Activated CD8-positive, alpha-beta memory T cell treated with anti-CD3 and anti-CD28 coated beads, Interleukin-2, amount 50 U/mL, for 48 hours (primary cell): ENCODE results near the gene JARID2.
"Not testable (repeated sequence)": the region's sequence is repeated elsewhere in the genome, so short reads cannot be mapped to it uniquely, and the experiment has no call there.

Source experiments
- DNase-seq: peaks from one replicate; pipeline ENCODE4 v3.0.0-alpha.2; 2020

Gene JARID2

DNA sequence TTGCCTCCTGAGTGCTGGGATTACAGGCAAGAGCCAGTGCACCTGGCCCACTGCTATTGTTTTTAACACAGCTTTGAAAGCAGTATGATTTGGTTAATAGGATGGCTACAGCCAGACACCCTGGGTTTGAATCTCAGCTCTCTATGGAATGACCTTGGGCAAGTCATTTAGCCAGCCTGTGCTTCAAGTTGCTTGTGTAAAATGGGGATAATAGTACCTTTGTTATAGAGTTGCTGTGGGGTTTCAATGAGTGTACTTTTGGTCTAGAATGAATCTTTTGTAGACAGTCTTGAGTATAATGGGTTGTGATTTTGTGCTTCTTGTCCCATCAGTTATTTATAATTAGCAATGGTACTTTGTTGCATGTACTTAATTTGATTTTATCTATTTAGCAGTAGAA lies 70.9 kb downstream of the JARID2 start:
- no peak for DNase-seq

DNA sequence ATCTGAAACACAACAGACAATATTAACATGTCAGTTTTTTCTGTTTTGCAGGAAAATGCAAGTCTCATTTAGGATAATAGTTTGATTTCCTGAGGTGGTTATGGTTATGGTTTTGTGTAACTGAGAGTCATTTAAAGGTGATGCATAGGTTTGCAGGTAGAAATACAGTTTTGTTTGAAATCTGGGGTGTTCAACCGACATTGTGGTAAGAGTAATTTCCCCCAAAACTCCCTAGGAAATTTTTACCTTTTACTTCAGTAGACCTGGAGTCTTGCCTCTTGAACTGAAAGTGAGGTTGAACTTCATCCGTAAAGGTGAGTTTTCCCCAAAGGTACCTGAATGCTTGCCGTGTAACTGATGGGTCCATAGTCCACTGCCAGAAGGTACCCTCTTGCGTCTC lies 71.4 kb downstream of the JARID2 start:
- DNase-seq: no peak

DNA sequence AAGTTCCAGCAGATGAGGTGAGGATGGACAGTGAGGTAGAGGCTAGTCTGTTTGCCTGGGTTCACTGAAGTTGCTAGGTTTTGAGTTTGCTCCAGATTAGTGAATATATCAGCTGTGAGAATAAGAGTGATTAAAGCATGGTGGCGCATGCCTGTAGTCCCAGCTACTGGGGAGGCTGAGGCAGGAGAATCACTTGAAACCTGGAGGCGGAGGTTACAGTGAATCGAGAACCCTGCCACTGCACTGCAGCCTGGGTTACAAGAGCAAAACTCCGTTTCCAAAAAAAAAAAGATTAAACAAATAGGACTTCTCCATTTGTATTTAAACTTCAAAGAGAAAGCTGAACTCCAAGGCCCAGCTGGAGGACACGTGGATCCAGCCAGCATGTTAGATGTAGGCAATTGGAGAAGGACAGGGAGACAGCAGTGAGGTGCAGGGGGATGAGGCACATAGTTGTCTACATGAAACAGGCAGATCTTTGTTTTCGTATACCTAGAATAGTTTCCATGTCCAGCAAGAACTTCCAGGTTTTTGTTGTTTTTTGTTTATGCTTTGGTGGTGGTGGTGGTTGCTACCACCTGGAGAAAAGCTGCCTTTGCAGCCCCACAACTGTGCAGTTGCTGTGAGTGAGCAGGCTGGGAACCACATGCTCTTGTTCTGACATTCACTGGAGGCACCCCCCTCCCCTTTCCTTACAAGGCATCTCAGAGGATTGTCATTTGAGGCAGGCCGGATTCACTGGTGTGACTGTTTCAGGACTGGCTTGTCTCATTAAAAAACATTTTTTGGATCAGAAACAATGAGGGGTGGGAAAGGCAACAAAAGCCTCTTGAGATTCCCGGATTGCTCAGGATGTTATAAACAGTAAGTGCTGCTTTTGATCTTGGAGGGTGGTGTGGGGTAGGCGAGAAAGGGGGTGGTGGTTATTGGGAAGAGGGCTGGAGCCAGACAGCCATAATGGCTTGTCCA lies 72.3 kb downstream of the JARID2 start:
- no peak for DNase-seq

DNA sequence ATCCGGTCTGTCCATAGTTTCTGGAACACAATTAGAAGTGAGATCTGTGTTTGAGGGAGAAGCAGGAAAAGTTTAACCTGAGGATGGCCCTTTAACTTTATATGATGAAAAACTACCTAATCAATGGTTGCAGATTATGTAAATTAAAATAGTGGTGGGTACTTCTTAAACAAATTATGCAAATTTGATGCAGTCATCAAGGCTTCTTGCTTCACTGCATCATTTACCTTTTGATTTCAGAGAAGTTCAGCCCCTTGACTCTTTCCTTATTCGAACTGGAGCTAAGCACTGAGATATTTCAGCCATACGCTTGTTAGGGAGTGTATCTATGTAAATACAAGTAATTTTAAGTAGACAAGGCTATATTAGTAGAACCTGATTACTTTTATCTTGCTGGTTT lies 73.8 kb downstream of the JARID2 start:
- DNase-seq: no peak

GRCh38 chr6:15320693-15321092 lies 74.8 kb downstream of the JARID2 start:
- DNase-seq: no peak

DNA sequence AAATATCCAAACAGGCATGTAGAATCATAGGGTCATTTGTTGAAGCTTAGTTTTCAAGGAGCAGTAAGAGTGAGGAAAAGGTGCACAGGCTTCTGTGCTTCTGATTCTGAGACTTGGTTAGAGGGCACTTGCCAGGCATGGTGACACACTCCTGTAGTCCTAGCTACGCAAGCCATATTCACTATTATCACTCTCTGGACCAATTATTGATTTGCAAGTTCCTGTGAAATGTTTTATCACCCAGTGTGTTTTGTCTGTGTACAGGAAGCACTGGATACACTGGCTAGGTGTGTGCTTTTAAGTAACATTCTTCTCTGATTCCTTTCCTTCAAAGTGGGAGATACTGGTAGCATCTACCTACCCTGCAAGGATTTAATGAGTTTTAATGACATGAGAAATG lies 76.3 kb downstream of the JARID2 start:
- no peak for DNase-seq

DNA sequence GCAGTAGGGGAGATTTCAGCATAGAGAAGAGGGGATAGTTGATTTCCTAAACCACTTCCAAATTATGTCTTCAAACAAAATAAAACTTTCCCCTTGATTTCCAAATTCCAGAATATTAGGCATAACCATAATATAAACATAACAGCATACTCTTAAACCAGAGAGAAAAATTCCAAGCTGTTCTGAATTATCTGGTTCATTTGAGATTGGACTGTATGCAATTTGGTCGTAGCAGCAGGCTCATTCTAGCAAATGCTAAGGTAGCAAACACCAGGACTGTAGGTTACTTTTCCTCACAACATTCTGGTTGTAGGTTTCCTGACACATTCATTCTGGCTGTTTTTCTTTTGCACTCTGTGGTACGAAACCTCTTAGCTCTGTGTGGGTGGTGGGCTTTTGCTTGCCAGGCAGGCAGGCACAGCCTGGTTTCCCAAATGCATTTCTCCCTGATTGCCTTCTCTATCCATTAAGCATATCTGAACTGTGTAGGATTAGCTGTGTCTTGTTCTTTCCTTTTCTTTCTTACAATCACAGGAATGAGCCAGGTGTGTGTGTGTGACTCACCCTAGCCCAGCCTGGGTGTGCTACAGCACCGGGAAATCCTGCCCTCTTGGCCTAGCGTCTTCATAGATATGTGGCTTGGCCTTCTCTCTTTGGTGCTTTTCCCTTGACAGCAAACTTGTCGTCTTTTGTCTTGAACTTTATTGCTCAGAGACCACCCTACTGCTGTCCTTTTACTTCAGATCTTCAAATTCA lies 77.1 kb downstream of the JARID2 start:
- no peak for DNase-seq

- not testable (repeated sequence) for DNase-seq
Measured at GRCh38 chr6:15323611-15324010, 77.7 kb downstream of the JARID2 start.

GRCh38 chr6:15324427-15324985 lies 78.6 kb downstream of the JARID2 start:
- DNase-seq: no peak

DNA sequence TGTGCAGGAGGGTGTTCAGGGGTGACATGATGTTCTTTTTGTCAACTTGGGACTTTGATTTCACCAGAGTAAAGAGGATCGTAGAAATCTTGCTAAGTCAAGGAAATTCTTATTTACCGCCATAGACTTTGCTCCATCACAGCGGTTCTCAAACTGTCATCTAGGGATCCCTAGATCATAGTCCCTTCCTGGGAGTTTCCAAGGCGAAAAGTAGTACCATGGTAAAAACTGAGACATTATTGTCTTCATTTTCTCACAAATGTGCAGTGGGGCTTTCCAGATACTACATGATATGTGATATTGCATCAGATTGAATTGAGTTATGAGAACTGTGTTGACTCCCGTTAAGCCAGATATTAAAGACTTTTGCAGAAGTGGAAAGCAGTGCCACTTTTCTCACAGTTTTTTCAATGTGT lies 79.7 kb downstream of the JARID2 start:
- no peak for DNase-seq

GRCh38 chr6:15326067-15326614 lies 80.3 kb downstream of the JARID2 start:
- no peak for DNase-seq

DNA sequence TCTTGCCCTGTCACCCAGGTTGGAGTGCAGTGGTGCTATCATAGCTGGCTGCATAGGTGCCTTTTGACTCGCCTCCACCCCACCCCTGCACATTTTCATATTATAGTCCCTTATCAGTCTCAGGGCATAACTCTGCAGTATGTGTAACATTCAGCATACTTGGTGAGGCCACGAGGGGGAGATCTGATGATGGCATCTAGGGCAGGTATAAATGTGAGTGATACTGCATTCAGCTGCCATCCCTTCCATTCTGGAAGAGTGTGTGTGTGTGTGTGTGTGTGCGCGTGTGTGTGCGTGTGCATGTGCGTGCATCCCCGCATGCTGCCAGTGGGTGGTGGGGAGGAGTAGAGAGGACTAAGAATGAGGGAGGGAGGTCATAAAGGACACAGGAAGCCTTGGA lies 81.4 kb downstream of the JARID2 start:
- no peak for DNase-seq

- DNase-seq: no peak
Measured at GRCh38 chr6:15329197-15329671, 83.4 kb downstream of the JARID2 start.

GRCh38 chr6:15330174-15330944 lies 84.5 kb downstream of the JARID2 start:
- no peak for DNase-seq

- DNase-seq: no peak
Measured at GRCh38 chr6:15331143-15331542, 85.3 kb downstream of the JARID2 start.

GRCh38 chr6:15331629-15332251 lies 85.9 kb downstream of the JARID2 start:
- DNase-seq: no peak

DNA sequence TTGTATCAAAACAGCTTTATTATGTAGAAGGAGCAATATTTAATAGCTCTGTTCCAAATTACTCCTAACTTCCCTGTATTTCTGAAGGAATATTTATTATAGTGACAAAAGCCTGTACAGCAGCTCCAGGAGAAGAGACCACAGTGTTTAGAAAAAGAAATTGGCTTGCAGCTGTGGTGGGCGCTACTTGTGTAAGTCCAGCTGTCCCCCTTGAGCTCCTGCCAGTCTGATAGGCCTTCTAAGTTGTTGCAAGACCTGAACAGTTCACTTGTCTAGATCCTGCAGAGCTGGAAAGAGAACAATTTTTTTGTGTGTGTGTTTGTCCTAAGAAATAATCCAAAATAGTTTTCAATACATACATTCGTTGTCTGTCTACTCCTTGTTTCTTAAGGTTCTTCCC lies 86.6 kb downstream of the JARID2 start:
- DNase-seq: no peak

GRCh38 chr6:15335385-15335784 lies 89.5 kb downstream of the JARID2 start:
- no peak for DNase-seq

DNA sequence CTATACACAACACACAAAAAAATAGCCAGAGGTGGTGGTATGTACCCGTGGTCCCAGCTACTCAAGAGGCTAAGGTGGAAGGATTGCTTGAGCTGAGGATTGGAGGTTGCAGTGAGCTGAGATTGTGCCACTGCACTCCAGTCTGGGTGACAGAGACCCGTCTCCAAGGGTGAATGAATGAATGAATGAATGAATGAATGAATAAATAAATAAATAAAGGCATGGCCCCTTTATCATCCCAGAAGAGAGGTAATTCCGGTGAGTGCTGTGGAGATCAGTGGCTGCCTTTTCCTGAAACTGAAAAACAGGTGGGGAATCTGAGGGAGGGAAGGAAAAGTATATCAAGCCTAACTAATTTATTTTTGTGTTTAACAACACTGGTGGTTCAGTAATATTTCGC lies 90.0 kb downstream of the JARID2 start:
- no peak for DNase-seq

DNA sequence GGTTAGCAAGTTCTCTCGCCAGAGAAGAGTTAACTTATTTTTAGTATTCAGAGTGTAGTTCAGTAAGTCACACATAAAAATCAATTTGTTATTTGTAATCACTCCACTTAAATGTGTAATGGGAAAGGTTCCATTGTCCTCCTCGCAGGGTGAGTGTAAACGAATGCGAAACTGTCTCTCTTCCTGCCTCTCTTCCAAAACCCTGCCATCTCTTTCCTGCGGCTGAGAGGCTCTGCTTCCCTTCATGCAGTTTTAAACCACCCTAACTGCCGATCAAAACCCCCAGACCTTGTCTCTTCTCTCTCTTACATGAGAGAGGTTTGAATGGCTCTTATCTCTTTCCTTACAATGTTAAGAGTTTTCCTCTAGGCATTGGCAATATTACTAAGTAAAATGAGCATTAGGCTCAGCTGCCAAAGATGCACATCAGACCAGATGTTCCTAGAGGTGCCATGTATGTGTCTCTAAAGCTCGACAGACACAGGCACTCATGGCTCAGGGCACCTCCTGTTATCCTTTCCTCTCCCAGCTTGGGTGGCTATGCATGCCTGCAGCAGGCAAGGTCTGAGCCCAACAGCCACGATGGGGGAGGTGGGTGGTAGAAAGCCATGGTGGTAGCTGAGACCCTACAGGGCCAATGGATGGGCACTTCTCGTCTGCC lies 91.2 kb downstream of the JARID2 start:
- no peak for DNase-seq

- no peak for DNase-seq
Measured at GRCh38 chr6:15337582-15337981, 91.7 kb downstream of the JARID2 start.
